OCI-LY1 (cell line): ENCODE data around the gene DIP2C.

ENCODE experiments used
- H2AFZ ChIP-seq: fragments of 200-600 bp; sonication (generic), shearing (Covaris generic); 2 replicates; pipeline ENCODE4 v1.6.0; 2014; ENCODE audit warnings: antibody characterized with exemption, mild to moderate bottlenecking, low read length
- H3F3A ChIP-seq: fragments of 200-600 bp; sonication (generic), shearing (Covaris generic); 2 replicates; pipeline ENCODE4 v1.6.0; 2014; ENCODE audit warnings: mild to moderate bottlenecking, antibody characterized with exemption, low read length, moderate library complexity; ENCODE audit not compliant: insufficient read depth
- H3K27ac ChIP-seq: fragments of 200-600 bp; sonication (generic); 2 replicates; pipeline ENCODE4 v1.5.1; 2014; ENCODE audit warnings: low read length, mixed run types, mild to moderate bottlenecking, low read depth; ENCODE audit not compliant: poor library complexity, severe bottlenecking
- H3K27me3 ChIP-seq: fragments of 200-600 bp; sonication (generic); 2 replicates; pipeline ENCODE4 v1.6.0; 2014; ENCODE audit warnings: antibody characterized with exemption, mild to moderate bottlenecking, low read length, moderate library complexity; ENCODE audit not compliant: insufficient read depth
- H3K36me3 ChIP-seq: fragments of 200-600 bp; sonication (generic); 2 replicates; pipeline ENCODE4 v1.6.1; 2014; ENCODE audit warnings: mild to moderate bottlenecking, antibody characterized with exemption, low read length, moderate library complexity, mixed read lengths; ENCODE audit not compliant: insufficient read depth
- H3K4me1 ChIP-seq: fragments of 200-600 bp; sonication (generic); 2 replicates; pipeline ENCODE4 v1.5.1; 2014; ENCODE audit warnings: mild to moderate bottlenecking, low read length, moderate library complexity; ENCODE audit not compliant: insufficient read depth, severe bottlenecking
- H3K4me2 ChIP-seq: fragments of 200-600 bp; sonication (generic), shearing (Covaris generic); 2 replicates; pipeline ENCODE4 v1.6.1; 2014; ENCODE audit warnings: low read length
- H3K4me3 ChIP-seq: fragments of 200-600 bp; sonication (generic); 2 replicates; pipeline ENCODE4 v1.5.1; 2014; ENCODE audit warnings: low read length, low read depth, mild to moderate bottlenecking, mixed read lengths; ENCODE audit not compliant: poor library complexity, severe bottlenecking
- H3K79me2 ChIP-seq: fragments of 200-600 bp; shearing (Covaris generic); 2 replicates; pipeline ENCODE4 v1.6.1; 2016; ENCODE audit warnings: mixed run types, low read length, mixed read lengths; ENCODE audit not compliant: insufficient read depth
- H3K9ac ChIP-seq: fragments of 200-600 bp; sonication (generic), shearing (Covaris generic); 2 replicates; pipeline ENCODE4 v1.6.1; 2014; ENCODE audit warnings: mild to moderate bottlenecking, low read length, mixed read lengths
- H3K9me2 ChIP-seq: fragments of 200-600 bp; sonication (generic), shearing (Covaris generic); 2 replicates; pipeline ENCODE4 v1.6.1; 2014; ENCODE audit warnings: low read depth, mild to moderate bottlenecking, low read length, mixed read lengths
- H3K9me3 ChIP-seq: fragments of 200-600 bp; shearing (Covaris generic); 2 replicates; pipeline ENCODE4 v1.6.1; 2014; ENCODE audit warnings: low read length, mixed read lengths
- H4K20me1 ChIP-seq: fragments of 200-600 bp; sonication (generic), shearing (Covaris generic); 2 replicates; pipeline ENCODE4 v1.6.0; 2016; ENCODE audit warnings: mild to moderate bottlenecking, low read length; ENCODE audit not compliant: insufficient read depth
- EZH2 ChIP-seq: fragments of 200-600 bp; sonication (generic), shearing (Covaris generic); IDR thresholded peaks from 2 replicates; pipeline ENCODE4 v1.8.0; 2017; ENCODE audit warnings: borderline replicate concordance, mixed run types, mild to moderate bottlenecking, antibody characterized with exemption, low read length, moderate library complexity, mixed read lengths
- TF ChIP-seq, protein P1 (sequence below): fragments of 200-600 bp; sonication (generic), shearing (Covaris generic); IDR thresholded peaks from 2 replicates; pipeline ENCODE4 v1.5.1; 2017; ENCODE audit warnings: mild to moderate bottlenecking, antibody characterized with exemption, low read length, moderate library complexity, mixed read lengths

DIP2C gene

DNA sequence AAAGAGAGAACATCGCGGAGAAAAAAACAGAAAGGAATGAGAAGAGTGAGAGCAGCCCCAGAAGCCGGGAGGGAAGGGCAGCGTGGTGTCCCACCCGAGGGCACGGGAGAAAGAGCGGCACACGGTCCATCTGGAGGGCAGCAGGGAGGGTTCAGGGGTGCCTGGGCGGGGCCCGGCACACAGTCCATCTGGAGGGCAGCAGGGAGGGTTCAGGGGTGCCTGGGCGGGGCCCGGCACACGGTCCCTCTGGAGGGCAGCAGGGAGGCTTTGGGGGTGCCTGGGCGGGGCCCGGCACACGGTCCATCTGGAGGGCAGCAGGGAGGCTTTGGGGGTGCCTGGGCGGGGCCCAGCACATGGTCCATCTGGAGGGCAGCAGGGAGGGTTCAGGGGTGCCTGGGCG lies 381.8 kb downstream of the DIP2C start:
- Histone ChIP-seq H3K27me3 (no peaks in the 10 kb centered on the region), H3K4me3 (peak overlapping the region; percentile 26), H3K27ac (peak overlapping the region; percentile 100), H3K36me3 (peaks cover 64% of the 10 kb centered on the region), H3K79me2 (no peaks in the 10 kb centered on the region), H2AFZ (no peak overlapping the region), H3K9ac (peak overlapping the region; percentile 87), H3F3A (peaks cover 3% of the 10 kb centered on the region; the same call in 1 of the 2 replicates), H3K4me1 (peaks cover 80% of the 10 kb centered on the region), H3K9me2 (no peaks in the 10 kb centered on the region), H4K20me1 (no peaks in the 10 kb centered on the region), H3K4me2 (peak overlapping the region; percentile 69), H3K9me3 (no peaks in the 10 kb centered on the region)
- TF ChIP-seq EZH2, result no peak
- TF ChIP-seq, protein P1, sequence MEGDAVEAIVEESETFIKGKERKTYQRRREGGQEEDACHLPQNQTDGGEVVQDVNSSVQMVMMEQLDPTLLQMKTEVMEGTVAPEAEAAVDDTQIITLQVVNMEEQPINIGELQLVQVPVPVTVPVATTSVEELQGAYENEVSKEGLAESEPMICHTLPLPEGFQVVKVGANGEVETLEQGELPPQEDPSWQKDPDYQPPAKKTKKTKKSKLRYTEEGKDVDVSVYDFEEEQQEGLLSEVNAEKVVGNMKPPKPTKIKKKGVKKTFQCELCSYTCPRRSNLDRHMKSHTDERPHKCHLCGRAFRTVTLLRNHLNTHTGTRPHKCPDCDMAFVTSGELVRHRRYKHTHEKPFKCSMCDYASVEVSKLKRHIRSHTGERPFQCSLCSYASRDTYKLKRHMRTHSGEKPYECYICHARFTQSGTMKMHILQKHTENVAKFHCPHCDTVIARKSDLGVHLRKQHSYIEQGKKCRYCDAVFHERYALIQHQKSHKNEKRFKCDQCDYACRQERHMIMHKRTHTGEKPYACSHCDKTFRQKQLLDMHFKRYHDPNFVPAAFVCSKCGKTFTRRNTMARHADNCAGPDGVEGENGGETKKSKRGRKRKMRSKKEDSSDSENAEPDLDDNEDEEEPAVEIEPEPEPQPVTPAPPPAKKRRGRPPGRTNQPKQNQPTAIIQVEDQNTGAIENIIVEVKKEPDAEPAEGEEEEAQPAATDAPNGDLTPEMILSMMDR, result no peak

DNA sequence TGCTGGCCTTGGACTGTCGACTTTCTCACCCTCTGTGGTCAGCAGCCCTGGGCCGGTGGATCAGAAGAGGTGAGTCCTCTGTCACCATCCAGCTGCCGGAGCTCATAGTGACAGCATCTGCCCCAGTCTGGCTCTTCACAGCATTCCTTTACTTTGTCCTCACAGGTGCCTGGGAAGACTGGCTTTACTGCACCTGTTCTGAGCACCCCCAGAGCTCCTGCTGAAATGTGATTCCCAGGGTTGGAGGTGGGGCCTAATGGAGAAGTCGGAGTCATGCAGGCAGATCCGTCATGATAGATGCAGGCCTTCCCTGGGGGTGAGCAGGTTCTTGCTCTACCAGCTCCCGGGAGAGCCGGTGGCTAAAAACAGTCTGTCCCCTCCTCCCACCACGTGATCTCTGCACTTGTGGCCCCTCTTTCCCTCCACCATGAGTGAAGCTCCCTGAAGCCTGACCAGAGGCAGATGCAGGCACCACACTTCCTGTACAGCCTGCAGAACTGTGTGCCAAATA lies 382.7 kb downstream of the DIP2C start:
- Histone ChIP-seq H3K9me3 (no peaks in the 10 kb centered on the region), H3F3A (no peaks in the 10 kb centered on the region), H3K9me2 (no peaks in the 10 kb centered on the region), H3K4me3 (peak overlapping the region; percentile 30), H4K20me1 (no peaks in the 10 kb centered on the region), H3K9ac (peak overlapping the region; percentile 87), H3K27me3 (no peaks in the 10 kb centered on the region), H3K27ac (peak overlapping the region; percentile 100), H3K36me3 (peaks cover 74% of the 10 kb centered on the region), H3K4me1 (peaks cover 80% of the 10 kb centered on the region), H2AFZ (no peak overlapping the region), H3K4me2 (peak overlapping the region; percentile 69), H3K79me2 (no peaks in the 10 kb centered on the region)
- TF ChIP-seq EZH2, result no peak
- TF ChIP-seq, protein P1, result no peak

DNA sequence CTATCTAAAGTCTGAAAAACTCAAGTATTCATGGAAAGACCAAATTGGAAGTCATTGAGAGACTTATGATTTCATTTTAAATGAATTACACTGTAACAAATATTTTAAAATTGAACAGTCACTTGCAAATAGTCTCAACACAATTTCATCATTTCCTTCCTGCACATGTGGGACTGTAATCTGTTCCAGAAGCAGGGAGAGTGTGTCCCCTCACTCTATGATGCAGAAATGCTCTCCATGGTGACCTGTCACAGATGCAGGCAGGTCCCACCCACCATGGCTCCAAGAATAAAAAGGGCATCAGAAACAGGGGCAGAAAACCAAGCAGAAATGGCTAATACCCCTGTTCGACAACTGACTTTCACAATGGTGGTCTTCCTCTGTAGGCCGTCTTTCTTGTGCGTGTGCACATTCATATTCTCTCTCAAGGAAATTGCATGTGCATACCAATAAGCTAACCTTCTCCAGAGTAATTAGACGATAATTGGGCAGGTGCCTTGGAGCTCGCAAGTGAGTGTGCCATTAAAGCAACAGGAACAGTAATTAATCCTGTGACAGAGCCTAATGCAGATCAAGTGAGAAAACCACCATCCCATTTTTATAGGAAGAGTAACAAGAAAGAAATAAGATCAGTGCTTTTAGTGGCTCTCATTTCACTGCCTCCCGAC lies 383.3 kb downstream of the DIP2C start:
- peak overlapping the region; percentile 69 for H3K4me2 ChIP-seq

More for the DNA sequence above, 383.3 kb downstream of the DIP2C start:
- H4K20me1 ChIP-seq, result no peaks in the 10 kb centered on the region
- peaks cover 79% of the 10 kb centered on the region for H3K36me3 ChIP-seq
- peaks cover 80% of the 10 kb centered on the region for H3K4me1 ChIP-seq
- no peak overlapping the region for H2AFZ ChIP-seq
- H3K9me2 ChIP-seq, result no peaks in the 10 kb centered on the region
- no peaks in the 10 kb centered on the region for H3K79me2 ChIP-seq
- H3K9me3 ChIP-seq, result no peaks in the 10 kb centered on the region
- no peaks in the 10 kb centered on the region for H3F3A ChIP-seq
- no peak for TF ChIP-seq EZH2
- TF ChIP-seq, protein P1, result no peak
- no peaks in the 10 kb centered on the region for H3K27me3 ChIP-seq
- peak overlapping the region; percentile 87 for H3K9ac ChIP-seq
- peak overlapping the region; percentile 100 for H3K27ac ChIP-seq
- H3K4me3 ChIP-seq, result peak overlapping the region; percentile 30
